NCI-H128 (cell line): ENCODE data around the gene KRT2.

Experiments used
- DNase-seq: peaks from one replicate; lab custom pipeline; 2025; ENCODE audit not compliant: unreplicated experiment; lab: John Stamatoyannopoulos, UW

KRT2 gene

GRCh38 chr12:52600941-52601481 is 51.0 kb downstream of the KRT2 start, which contains the start of gene KRT72:
Gene KRT72 (minus strand): TSS chr12:52601463. CDS start chr12:52601452, 11 bp downstream.
- DNase-seq: no peak

DNA sequence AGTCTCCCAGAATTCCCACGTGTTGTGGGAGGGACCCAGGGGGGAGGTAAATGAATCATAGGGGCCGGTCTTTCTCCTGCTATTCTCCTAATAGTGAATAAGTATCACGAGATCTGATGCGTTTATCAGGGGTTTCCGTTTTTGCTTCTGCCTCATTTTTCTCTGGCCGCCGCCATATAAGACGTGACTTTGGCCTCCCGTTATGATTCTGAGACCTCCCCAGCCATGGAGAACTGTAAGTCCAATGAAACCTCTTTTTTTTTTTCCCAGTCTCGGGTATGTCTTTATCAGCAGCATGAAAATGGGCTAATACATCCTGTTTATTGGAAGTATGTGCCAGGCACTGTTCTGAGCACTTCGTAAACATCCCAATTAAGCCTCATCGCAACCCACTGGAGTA is 51.5 kb downstream of the KRT2 start:
- no peak for DNase-seq

- DNase-seq: no peak
These were observed 51.9 kb downstream of the KRT2 start for GRCh38 chr12:52600071-52600470.

DNA sequence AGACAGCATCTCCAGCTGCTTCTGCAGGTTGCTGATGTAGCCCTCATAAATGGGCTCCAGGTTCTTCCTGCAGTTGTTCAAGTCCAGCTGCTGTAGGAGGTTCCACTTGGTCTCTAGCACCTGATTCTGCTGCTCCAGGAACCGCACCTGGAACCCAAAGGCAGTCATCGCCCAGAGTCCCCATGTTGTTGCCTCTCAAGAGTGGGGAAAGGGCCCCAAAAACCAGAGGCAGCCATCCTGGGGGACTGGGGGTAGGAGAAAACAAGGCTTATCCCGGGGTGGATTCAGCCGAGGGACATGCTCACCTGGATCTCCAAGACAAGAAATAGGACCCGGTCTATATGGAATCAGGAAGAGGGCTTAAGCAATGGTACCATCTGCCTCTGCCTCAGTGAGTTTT is 53.0 kb downstream of the KRT2 start:
- DNase-seq: no peak
